ENCODE results near the gene AURKB. TPM values are rescaled to one million over a fixed set of nuclear protein-coding genes. Genes with fewer than 3 reads are reported as not detected.

Gene AURKB
- total RNA-seq, 1 donor from 2014 or later: 2.2 TPM

- Histone ChIP-seq H3K27me3 (ENCODE audit: low read depth) (no peaks in the 10 kb centered on the region), H3K4me1 (peaks cover 21% of the 10 kb centered on the region), H3K9me3 (no peaks in the 10 kb centered on the region), H3K27ac (no peak overlapping the region), H3K36me3 (peaks cover 37% of the 10 kb centered on the region), H3K4me3 (no peak overlapping the region)
- TF ChIP-seq CTCF (IDR thresholded peaks at IDR 0.05): no peak
- intact Hi-C loops (cut with DNase I): no loop called here
- no peak for ATAC-seq
- DNase-seq: no peak
These were observed 34.4 kb upstream of the AURKB start for GRCh38 chr17:8244768-8245167.

- Histone ChIP-seq H3K4me1 (peaks cover 16% of the 10 kb centered on the region), H3K27ac (no peak overlapping the region), H3K9me3 (no peaks in the 10 kb centered on the region), H3K4me3 (no peak overlapping the region), H3K27me3 (ENCODE audit: low read depth) (no peaks in the 10 kb centered on the region), H3K36me3 (peaks cover 47% of the 10 kb centered on the region)
- ATAC-seq: no peak
- intact Hi-C loops (cut with DNase I): no loop called here
- DNase-seq: no peak
- no peak for TF ChIP-seq CTCF (IDR thresholded peaks at IDR 0.05)
These were observed 33.5 kb upstream of the AURKB start for GRCh38 chr17:8243827-8244226.

- no peak for TF ChIP-seq CTCF (IDR thresholded peaks at IDR 0.05)
- intact Hi-C loops (cut with DNase I): no loop called here
- peaks cover 98% of the 10 kb centered on the region for H3K36me3 ChIP-seq
- no peaks in the 10 kb centered on the region for H3K4me1 ChIP-seq
- no peak overlapping the region for H3K4me3 ChIP-seq
- no peak overlapping the region for H3K27ac ChIP-seq
- no peaks in the 10 kb centered on the region for H3K9me3 ChIP-seq
- DNase-seq (no peak), ATAC-seq (no peak)
- H3K27me3 ChIP-seq (ENCODE audit: low read depth): no peaks in the 10 kb centered on the region
These were observed 27.5 kb upstream of the AURKB start for GRCh38 chr17:8237886-8238285.

GRCh38 chr17:8237175-8237574, 26.8 kb upstream of the AURKB start:
- DNase-seq (no peak), ATAC-seq (no peak)
- intact Hi-C loops (cut with DNase I): no loop called here
- no peak overlapping the region for H3K4me3 ChIP-seq
- no peaks in the 10 kb centered on the region for H3K27me3 ChIP-seq (ENCODE audit: low read depth)
- H3K27ac ChIP-seq: no peak overlapping the region
- peaks cover 99% of the 10 kb centered on the region for H3K36me3 ChIP-seq
- TF ChIP-seq CTCF (IDR thresholded peaks at IDR 0.05): no peak
- no peaks in the 10 kb centered on the region for H3K9me3 ChIP-seq
- no peaks in the 10 kb centered on the region for H3K4me1 ChIP-seq

GRCh38 chr17:8235676-8236075, 25.3 kb upstream of the AURKB start:
- no peak for TF ChIP-seq CTCF (IDR thresholded peaks at IDR 0.05)
- Histone ChIP-seq H3K9me3 (no peaks in the 10 kb centered on the region), H3K4me3 (no peak overlapping the region), H3K36me3 (peaks cover 100% of the 10 kb centered on the region), H3K4me1 (no peaks in the 10 kb centered on the region), H3K27me3 (ENCODE audit: low read depth) (no peaks in the 10 kb centered on the region), H3K27ac (no peak overlapping the region)
- intact Hi-C loops (cut with DNase I): no loop called here
- DNase-seq: no peak
- ATAC-seq: no peak

Measured in lower lobe of right lung (tissue), 2 donors.